Heart right ventricle (tissue), 16 donors: ENCODE measurements around the gene USP38. TPM values are rescaled to one million over a fixed set of nuclear protein-coding genes. Genes with fewer than 3 reads are reported as not detected.

Source experiments
- ATAC-seq, 8 donors: fragments of 200-7000 bp; cut with Tn5 transposase; one replicate each; pipeline ENCODE4 v1.9.1; 2020; ENCODE audit warnings: mild to moderate bottlenecking in 8 of 8, moderate library complexity in 8 of 8, moderate number of reproducible peaks in 1 of 8
- DNase-seq, 2 donors: peaks; one replicate each; pipeline ENCODE4 v3.0.0-alpha.2; 2020
- H3K27ac ChIP-seq, 10 donors: fragments of 200-600 bp; sonication (generic) in 2 of 10; one replicate each; pipeline versions ENCODE4 v1.5.0 to v1.8.0; 2020 to 2022; ENCODE audit warnings: mild to moderate bottlenecking in 3 of 10
- H3K27me3 ChIP-seq, 7 donors: fragments of 200-600 bp; one replicate each; pipeline ENCODE4 v1.8.0; 2021 to 2022; ENCODE audit warnings: mild to moderate bottlenecking in 2 of 7
- H3K36me3 ChIP-seq, 9 donors: fragments of 200-600 bp; sonication (generic) in 1 of 9; one replicate each; pipeline versions ENCODE4 v1.5.0 to v1.8.0; 2020 to 2022; ENCODE audit warnings: mild to moderate bottlenecking in 2 of 9
- H3K4me1 ChIP-seq, 9 donors: fragments of 200-600 bp; sonication (generic) in 1 of 9; one replicate each; pipeline versions ENCODE4 v1.5.0 to v1.8.0; 2020 to 2022; ENCODE audit warnings: mild to moderate bottlenecking in 4 of 9
- H3K4me3 ChIP-seq, 10 donors: fragments of 200-600 bp; sonication (generic) in 2 of 10; one replicate each; pipeline versions ENCODE4 v1.5.0 to v1.8.0; 2020 to 2022; ENCODE audit warnings: mild to moderate bottlenecking in 7 of 10, moderate library complexity in 2 of 10
- H3K9me3 ChIP-seq, 11 donors: fragments of 200-600 bp in 10 of 11; sonication (generic) in 2 of 11; one replicate each; pipeline versions ENCODE4 v1.5.0 to v1.8.0; 2013 to 2022; ENCODE audit warnings: mild to moderate bottlenecking in 2 of 11, control low read depth in 1 of 11, moderate library complexity in 1 of 11
- CTCF ChIP-seq, 9 donors: fragments of 200-600 bp; sonication (generic) in 2 of 9; IDR thresholded peaks; one replicate each; pipeline versions ENCODE4 v1.5.0 to v1.8.0; 2021 to 2022; ENCODE audit warnings: antibody characterized with exemption in 9 of 9, mild to moderate bottlenecking in 5 of 9, moderate library complexity in 1 of 9
- whole genome bisulfite sequencing, 2 donors: extraction: QIAGEN DNeasy Blood & Tissue Kit; methylation state at CpG; one replicate each; pipeline ENCODE4 v1.1.7; 2013; ENCODE audit warnings: inconsistent platforms in 1 of 2; 5-methylcytosine and 5-hydroxymethylcytosine counted together
- intact Hi-C, 10 donors: fragments of 100-400 bp; cut with DNase I; formaldehyde crosslinking; loops; one replicate each; pipeline versions ENCODE4 v1.11.1 to v1.14.2; 2022
- polyA plus RNA-seq, 2 donors: library from polyadenylated mRNA; stranded (reverse); fragments of 200-250 nt; gene quantifications; one replicate each; pipeline ENCODE4 v1.2.3, GENCODE V29; 2013
- total RNA-seq, 10 donors: library from RNA; stranded (reverse); fragmentation: NEBNext Ultra II Directional in 3 of 10; extraction: Animal tissue kit (Norgen Biotek cat#: 25700) in 3 of 10; gene quantifications; one replicate each; pipeline versions ENCODE4 v1.2.1 to v1.2.4, GENCODE V29; 2021 to 2023
- donor health status: Arrhythmogenic right ventricular cardiomyopathy.
- donor health status: ischemic (EF 13 %, LVEDD 7.1; RV severe dilation, severe dysfunction).
- donor health status: healthy with polysubstance abuse.
- donor health status: DM: no; HTN: yes; CAD: no.
- donor health status: DM: no; HTN: no; CAD: no.
- donor health status: ischemic (EF 25% LVEDD 6.9; RV normal size, moderate dysfunction).
- donor health status: ischemic (EF 25% LVEDD 5.7; RV mildly dilated, moderate dysfunction).
- donor health status: healthy.
- donor health status: DM: yes; HTN: yes; CAD: no.
- donor health status: Ischemic cardiomyopathy.
- donor health status: ischemic (EF 35%, LVEDD 5.7; RV mildly dilated, moderate dysfunction).
- donor health status: nonischemic (EF 11% LVEDD 7.7; RV severe dilation, severe dysfunction).
- donor health status: DM: yes; HTN: yes; CAD: no.
- donor health status: PGD.
- donor health status: ischemic (EF 29% LVEDD 5.4; RV normal size, mild dysfunction).
- donor health status: nonischemic (EF 23%, LVEDD 6.1; RV moderate dilation, normal function).

The USP38 gene
- total and polyA plus RNA-seq, 12 donors = 3.1 to 24.2 (median 20.1) TPM

GRCh38 chr4:143247866-143248265 is 63.1 kb downstream of the USP38 start:
- no peaks in the 10 kb centered on the region for H3K36me3 ChIP-seq
- no peak overlapping the region for H3K27ac ChIP-seq
- peaks cover 0 to 10% (median 0%) of the 10 kb centered on the region in 9 donors for H3K4me1 ChIP-seq
- no peak for DNase-seq
- no peak for ATAC-seq
- no peaks in the 10 kb centered on the region for H3K27me3 ChIP-seq
- 96 to 97% methylated on average over 2 of the region's 2 CpGs for WGBS, 2 donors
- no peak for TF ChIP-seq CTCF (IDR thresholded peaks at IDR 0.05)
- intact Hi-C loops = no loop called here
- H3K4me3 ChIP-seq = no peak overlapping the region
- peaks cover 0 to 6% (median 0%) of the 10 kb centered on the region in 11 donors for H3K9me3 ChIP-seq

- DNase-seq (no peak), ATAC-seq (no peak)
- no peak overlapping the region for H3K4me3 ChIP-seq
- H3K9me3 ChIP-seq = peaks cover 0 to 6% (median 0%) of the 10 kb centered on the region in 11 donors
- peaks cover 0 to 10% (median 0%) of the 10 kb centered on the region in 9 donors for H3K4me1 ChIP-seq
- intact Hi-C loops = no loop called here
- WGBS, 2 donors = 93 to 95% methylated on average over 4 of the region's 4 CpGs
- H3K36me3 ChIP-seq = no peaks in the 10 kb centered on the region
- no peaks in the 10 kb centered on the region for H3K27me3 ChIP-seq
- H3K27ac ChIP-seq = no peak overlapping the region
- no peak for TF ChIP-seq CTCF (IDR thresholded peaks at IDR 0.05)
Observed at GRCh38 chr4:143248827-143249226, 64.1 kb downstream of the USP38 start.

- 96 to 99% methylated on average over 3 of the region's 3 CpGs for WGBS, 2 donors
- peaks cover 0 to 3% (median 0%) of the 10 kb centered on the region in 11 donors for H3K9me3 ChIP-seq
- no peaks in the 10 kb centered on the region for H3K36me3 ChIP-seq
- no peak for TF ChIP-seq CTCF (IDR thresholded peaks at IDR 0.05)
- intact Hi-C loops = no loop called here
- no peak for ATAC-seq
- no peak for DNase-seq
- no peak overlapping the region for H3K4me3 ChIP-seq
- no peaks in the 10 kb centered on the region for H3K27me3 ChIP-seq
- H3K4me1 ChIP-seq = peaks cover 0 to 10% (median 0%) of the 10 kb centered on the region in 9 donors
- no peak overlapping the region for H3K27ac ChIP-seq
Observed at GRCh38 chr4:143250617-143251016, 65.9 kb downstream of the USP38 start.

GRCh38 chr4:143251348-143251747 is 66.6 kb downstream of the USP38 start:
- no peaks in the 10 kb centered on the region for H3K27me3 ChIP-seq
- ATAC-seq = peak in 1 of 8 donors; percentile 25
- 60 to 92% methylated on average over 1 of the region's 1 CpG for WGBS, 2 donors
- no peak overlapping the region for H3K4me3 ChIP-seq
- H3K9me3 ChIP-seq = no peaks in the 10 kb centered on the region
- no peak for DNase-seq
- H3K36me3 ChIP-seq = no peaks in the 10 kb centered on the region
- H3K27ac ChIP-seq = no peak overlapping the region
- intact Hi-C loops = no loop called here
- no peak for TF ChIP-seq CTCF (IDR thresholded peaks at IDR 0.05)
- peaks cover 0 to 10% (median 0%) of the 10 kb centered on the region in 9 donors for H3K4me1 ChIP-seq
